HG03565 (cell line): ENCODE data around the gene IDH2.
A peak's percentile ranks its signal among the peaks of the same experiment; 100 is the strongest.

Source experiments
- ATAC-seq: cut with Tn5 transposase; IDR thresholded peaks from one replicate; pipeline ENCODE4 v1.9.1; 2021; ENCODE audit warnings: mild to moderate bottlenecking, moderate library complexity; ENCODE audit not compliant: unreplicated experiment

Gene IDH2

GRCh38 chr15:90064911-90065681 lies 37.2 kb downstream of the IDH2 start:
- no peak for ATAC-seq

- ATAC-seq: no peak
These were observed 38.5 kb downstream of the IDH2 start for GRCh38 chr15:90063770-90064247.

GRCh38 chr15:90062973-90063769 lies 39.1 kb downstream of the IDH2 start:
- ATAC-seq: no peak

- no peak for ATAC-seq
These were observed 39.8 kb downstream of the IDH2 start for GRCh38 chr15:90062462-90062932.

GRCh38 chr15:90062023-90062442 lies 40.2 kb downstream of the IDH2 start:
- no peak for ATAC-seq

GRCh38 chr15:90060797-90061196 lies 41.5 kb downstream of the IDH2 start:
- no peak for ATAC-seq

GRCh38 chr15:90059208-90059985 lies 42.9 kb downstream of the IDH2 start:
- peak; percentile 86 for ATAC-seq

GRCh38 chr15:90058775-90059174 lies 43.5 kb downstream of the IDH2 start:
- no peak for ATAC-seq

- ATAC-seq: no peak
These were observed 44.0 kb downstream of the IDH2 start for GRCh38 chr15:90058308-90058707.

- ATAC-seq: no peak
These were observed 45.7 kb downstream of the IDH2 start for GRCh38 chr15:90056529-90056928.

GRCh38 chr15:90055182-90055581 lies 47.1 kb downstream of the IDH2 start:
- ATAC-seq: no peak

- no peak for ATAC-seq
These were observed 47.6 kb downstream of the IDH2 start for GRCh38 chr15:90054618-90055097.

- no peak for ATAC-seq
These were observed 48.4 kb downstream of the IDH2 start for GRCh38 chr15:90053685-90054466.

- ATAC-seq: no peak
These were observed 50.4 kb downstream of the IDH2 start for GRCh38 chr15:90051874-90052273.

- ATAC-seq: no peak
These were observed 52.3 kb downstream of the IDH2 start for GRCh38 chr15:90049666-90050604.

- ATAC-seq: no peak
These were observed 53.2 kb downstream of the IDH2 start for GRCh38 chr15:90049030-90049429.

- no peak for ATAC-seq
These were observed 54.2 kb downstream of the IDH2 start for GRCh38 chr15:90047956-90048575.

- ATAC-seq: no peak
These were observed 55.3 kb downstream of the IDH2 start for GRCh38 chr15:90046911-90047392.
